Right cardiac atrium (tissue), 5 donors: ENCODE results near the gene ZNF624. TPM values are rescaled to one million over a fixed set of nuclear protein-coding genes. Genes with fewer than 3 reads are reported as not detected.

ENCODE experiments used
- ATAC-seq, 2 donors: fragments of 200-7000 bp; cut with Tn5 transposase; one replicate each; pipeline versions ENCODE4 v1.8.0 to v1.9.1; 2020; ENCODE audit warnings: moderate library complexity in 2 of 2, mild to moderate bottlenecking in 1 of 2
- DNase-seq, 3 donors: peaks; one replicate each; pipeline ENCODE4 v3.0.0-alpha.2; 2020
- H3K27ac ChIP-seq: one replicate; pipeline ENCODE4 v1.5.1; 2013; ENCODE audit warnings: mild to moderate bottlenecking, low read length, control low read depth, moderate library complexity
- H3K27me3 ChIP-seq: one replicate; pipeline ENCODE4 v1.6.1; 2013; ENCODE audit not compliant: control insufficient read depth, insufficient read depth
- H3K4me1 ChIP-seq: one replicate; pipeline ENCODE4 v1.6.1; 2013; ENCODE audit warnings: low read length; ENCODE audit not compliant: control insufficient read depth, insufficient read depth
- H3K4me3 ChIP-seq: one replicate; pipeline ENCODE4 v1.5.1; 2013; ENCODE audit warnings: low read length, control low read depth
- H3K9me3 ChIP-seq: one replicate; pipeline ENCODE4 v1.6.1; 2013; ENCODE audit warnings: low read length; ENCODE audit not compliant: control insufficient read depth
- WGBS: extraction: QIAGEN DNeasy Blood & Tissue Kit; methylation state at CpG from one replicate; pipeline ENCODE4 v1.1.7; 2013; 5-methylcytosine and 5-hydroxymethylcytosine counted together
- intact Hi-C, 4 donors: fragments of 100-400 bp; cut with DNase I; formaldehyde crosslinking; loops; one replicate each; pipeline versions ENCODE4 v1.11.0 to v1.14.0; 2022 to 2023
- polyA plus RNA-seq: library from polyadenylated mRNA; stranded (reverse); fragments of 200-250 nt; gene quantifications from one replicate; pipeline ENCODE4 v1.2.3, GENCODE V29; 2013
- total RNA-seq, 4 donors: library from RNA; stranded (reverse); fragmentation: NEBNext Ultra II Directional; extraction: Animal tissue kit (Norgen Biotek cat#: 25700); gene quantifications; one replicate each; pipeline ENCODE4 v1.2.1, GENCODE V29; 2021
- donor health status: healthy with polysubstance abuse.
- donor health status: DM: no; HTN: yes; CAD: no.
- donor health status: DM: no; HTN: no; CAD: no.
- donor health status: DM: no; HTN: yes; CAD: no; lungs with severe emphysema.
- donor health status: DM: yes; HTN: yes; CAD: no.

ZNF624 gene
- total and polyA plus RNA-seq, 5 donors: 0.97 to 3.7 (median 1.4) TPM

DNA sequence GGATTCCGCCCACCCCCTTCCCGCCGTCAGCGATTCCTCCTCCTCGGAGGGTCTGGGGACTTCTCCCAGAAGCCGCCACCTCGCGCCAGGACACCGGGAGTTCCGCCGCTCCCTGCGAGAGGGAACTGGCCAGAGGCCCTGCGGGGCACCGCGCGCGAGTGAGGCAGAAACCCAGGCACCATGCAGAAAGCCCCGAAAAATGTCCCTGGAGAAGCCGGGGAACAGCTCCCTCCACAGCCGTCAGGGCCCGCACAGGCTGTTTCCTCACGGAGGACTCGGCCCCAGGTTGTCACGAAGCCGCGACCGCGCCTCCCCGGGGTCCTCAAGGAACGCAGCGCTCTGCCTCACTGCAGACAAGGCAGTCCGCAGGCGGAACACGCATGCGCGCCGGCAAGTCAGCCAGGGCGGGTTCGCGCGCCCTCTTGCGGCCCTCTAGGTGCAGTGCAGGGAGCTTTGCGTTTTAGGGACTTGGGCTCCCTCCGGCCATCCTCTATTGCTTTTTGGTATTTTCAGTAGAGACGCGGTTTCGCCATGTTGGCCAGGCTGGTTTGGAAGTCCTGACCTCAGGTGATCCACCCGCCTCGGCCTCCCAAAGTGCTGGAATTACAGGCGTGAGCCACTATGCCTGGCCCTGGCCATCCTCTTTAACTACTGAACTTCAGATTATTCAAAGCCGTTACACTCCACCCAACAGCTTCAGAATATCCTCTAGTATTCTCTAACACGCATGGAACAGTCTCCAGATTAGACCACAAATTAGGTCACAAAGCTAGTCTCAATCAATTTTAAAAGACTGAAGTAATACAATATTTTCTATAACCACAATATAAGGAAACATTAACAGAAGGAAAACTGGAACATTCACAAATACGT lies 64.3 kb downstream of the ZNF624 start:
- Histone ChIP-seq H3K27ac (peak overlapping the region; percentile 46), H3K4me3 (peak overlapping the region; percentile 60), H3K4me1 (no peaks in the 10 kb centered on the region), H3K9me3 (no peaks in the 10 kb centered on the region), H3K27me3 (no peaks in the 10 kb centered on the region)
- 5% methylated on average over 53 of the region's 53 CpGs for WGBS
- peak; percentile 91 to 92 for ATAC-seq
- intact Hi-C loops: loop anchor here in 2 of 4 donors (5.0 to 10.0 kb wide), 2 partner anchors 52 to 65 kb away; partner anchors contain the start of gene ZNF624 (in 1 of the 2)
- DNase-seq: peak; percentile 92 to 98 (median 97)

- DNase-seq: no peak
- ATAC-seq: no peak
- intact Hi-C loops: loop anchor here in 2 of 4 donors (5.0 to 10.0 kb wide), 2 partner anchors 48 to 69 kb away; partner anchors contain the start of gene ZNF624 (in 1 of the 2)
These were observed 67.9 kb downstream of the ZNF624 start for GRCh38 chr17:16585796-16586195.

GRCh38 chr17:16584273-16584995 lies 69.2 kb downstream of the ZNF624 start:
- H3K9me3 ChIP-seq: no peaks in the 10 kb centered on the region
- ATAC-seq: peak; percentile 96 to 97
- intact Hi-C loops: loop anchor here in 1 of 4 donors (10.0 kb wide), 1 partner anchor 70 kb away; the partner anchor contains the start of gene ZNF624
- H3K4me1 ChIP-seq: no peaks in the 10 kb centered on the region
- peak overlapping the region; percentile 15 for H3K4me3 ChIP-seq
- WGBS: 14% methylated on average over 39 of the region's 39 CpGs
- H3K27ac ChIP-seq: no peak overlapping the region
- peak; percentile 96 to 98 (median 98) for DNase-seq
- no peaks in the 10 kb centered on the region for H3K27me3 ChIP-seq

More at GRCh38 chr17:16585796-16586195, 67.9 kb downstream of the ZNF624 start:
- no peaks in the 10 kb centered on the region for H3K27me3 ChIP-seq
- H3K27ac ChIP-seq: no peak overlapping the region
- no peak overlapping the region for H3K4me3 ChIP-seq
- WGBS: 33% methylated on average over 4 of the region's 4 CpGs
- H3K4me1 ChIP-seq: no peaks in the 10 kb centered on the region
- H3K9me3 ChIP-seq: no peaks in the 10 kb centered on the region

GRCh38 chr17:16583781-16584180 lies 69.9 kb downstream of the ZNF624 start:
- ATAC-seq: no peak
- Histone ChIP-seq H3K4me3 (no peak overlapping the region), H3K27me3 (no peaks in the 10 kb centered on the region), H3K9me3 (no peaks in the 10 kb centered on the region), H3K27ac (no peak overlapping the region), H3K4me1 (no peaks in the 10 kb centered on the region)
- WGBS: 42% methylated on average over 7 of the region's 7 CpGs
- no peak for DNase-seq
- intact Hi-C loops: loop anchor here in 1 of 4 donors (10.0 kb wide), 1 partner anchor 71 kb away; the partner anchor contains the start of gene ZNF624

DNA sequence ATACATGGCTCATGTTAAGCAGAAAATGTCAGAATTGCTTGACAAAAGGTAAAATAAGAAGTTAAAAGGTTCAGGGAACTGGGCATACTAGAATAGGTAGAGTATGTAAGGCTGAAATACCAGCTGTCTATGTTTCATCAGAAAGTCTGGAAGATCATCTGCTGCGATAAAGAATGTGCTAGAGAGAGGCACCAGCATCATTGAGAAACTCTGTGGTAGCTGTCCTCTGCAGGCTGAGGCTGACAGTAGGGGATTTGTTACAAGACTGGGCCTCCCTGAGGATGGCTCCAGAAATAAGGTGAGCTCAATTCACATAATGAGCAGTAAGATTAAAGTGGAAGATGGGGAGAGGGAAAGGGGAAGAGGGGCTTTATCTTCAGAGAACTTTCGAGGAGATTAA lies 80.2 kb downstream of the ZNF624 start:
- DNase-seq: no peak
- WGBS: 76% methylated on average over 2 of the region's 2 CpGs
- Histone ChIP-seq H3K27me3 (no peaks in the 10 kb centered on the region), H3K27ac (no peak overlapping the region), H3K4me3 (no peak overlapping the region), H3K4me1 (no peaks in the 10 kb centered on the region), H3K9me3 (no peaks in the 10 kb centered on the region)
- no peak for ATAC-seq
- intact Hi-C loops: no loop called here

Other genes starting within 250 kb of the ZNF624 start
- gene TRPV2, start 238.3 kb downstream of the ZNF624 start, total RNA-seq: 10 to 100 TPM in 3 of 4 donors, 1 to 10 TPM in 1; 7.1 to 19.6 (median 10.7) TPM
- gene TRPV2, start 238.3 kb downstream of the ZNF624 start, polyA plus RNA-seq: 5.2 TPM
- 1 to 10 TPM in 3 of 4 donors, under 1 TPM in 1; 0.97 to 1.3 (median 1.2) TPM for gene LRRC75A, start 161.7 kb downstream of the ZNF624 start, total RNA-seq
- 0.63 TPM for gene LRRC75A, start 161.7 kb downstream of the ZNF624 start, polyA plus RNA-seq
- gene ZNF287, start 84.6 kb downstream of the ZNF624 start, total RNA-seq: 10 to 100 TPM in 3 of 4 donors, 1 to 10 TPM in 1; 9.4 to 12.5 (median 11.0) TPM
- 5.3 TPM for gene ZNF287, start 84.6 kb downstream of the ZNF624 start, polyA plus RNA-seq
- gene CCDC144A, start 36.4 kb upstream of the ZNF624 start, total RNA-seq: 1 to 10 TPM; 3.0 to 5.9 (median 5.0) TPM
- 1.9 TPM for gene CCDC144A, start 36.4 kb upstream of the ZNF624 start, polyA plus RNA-seq